ENCODE results near the gene NUPR1.
"Not testable (repeated sequence)": the region's sequence is repeated elsewhere in the genome, so short reads cannot be mapped to it uniquely, and the experiment has no call there.

NUPR1 gene

DNA sequence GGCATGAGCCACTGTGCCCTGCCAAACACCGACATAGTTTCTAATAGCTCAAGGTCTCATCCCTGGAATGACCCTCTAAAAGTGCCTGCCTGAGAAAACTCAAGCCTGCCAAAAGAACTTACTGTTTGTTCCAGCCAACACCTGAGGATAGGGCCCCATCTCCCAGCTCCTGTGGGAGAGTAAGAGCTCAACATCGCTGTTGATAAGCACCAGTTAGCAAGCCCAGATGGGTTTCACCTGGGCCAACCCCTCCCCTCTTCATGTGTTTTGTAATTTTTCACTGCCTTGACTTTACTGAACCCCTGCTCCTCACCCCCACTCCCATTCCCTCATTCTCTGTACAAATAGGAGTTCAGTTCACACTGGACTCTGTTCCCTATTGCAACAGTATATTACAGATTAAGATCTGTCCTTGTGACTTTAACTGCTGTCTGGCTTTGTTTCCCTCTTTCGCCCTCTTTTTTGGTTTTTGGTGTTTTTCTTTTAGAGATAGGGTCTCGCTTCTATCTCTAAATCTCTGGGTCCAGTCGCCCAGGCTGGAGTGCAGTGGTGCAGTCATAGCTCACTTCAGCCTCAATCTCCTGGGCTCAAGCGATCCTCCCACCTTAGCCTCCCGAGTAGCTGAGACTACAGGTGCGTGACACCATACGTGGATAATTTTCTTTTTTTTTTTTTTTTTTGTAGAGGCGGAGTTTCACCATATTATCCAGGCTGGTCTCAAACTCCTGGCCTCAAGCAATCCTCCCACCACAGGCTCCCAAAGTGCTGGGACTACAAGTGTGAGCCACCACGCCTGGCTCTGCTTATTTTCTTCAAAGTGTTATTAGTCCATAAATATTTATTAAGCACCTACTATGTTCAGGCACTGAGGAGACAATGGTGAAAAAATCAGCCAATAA is 12.3 kb downstream of the NUPR1 start:
- no peak for DNase-seq

DNA sequence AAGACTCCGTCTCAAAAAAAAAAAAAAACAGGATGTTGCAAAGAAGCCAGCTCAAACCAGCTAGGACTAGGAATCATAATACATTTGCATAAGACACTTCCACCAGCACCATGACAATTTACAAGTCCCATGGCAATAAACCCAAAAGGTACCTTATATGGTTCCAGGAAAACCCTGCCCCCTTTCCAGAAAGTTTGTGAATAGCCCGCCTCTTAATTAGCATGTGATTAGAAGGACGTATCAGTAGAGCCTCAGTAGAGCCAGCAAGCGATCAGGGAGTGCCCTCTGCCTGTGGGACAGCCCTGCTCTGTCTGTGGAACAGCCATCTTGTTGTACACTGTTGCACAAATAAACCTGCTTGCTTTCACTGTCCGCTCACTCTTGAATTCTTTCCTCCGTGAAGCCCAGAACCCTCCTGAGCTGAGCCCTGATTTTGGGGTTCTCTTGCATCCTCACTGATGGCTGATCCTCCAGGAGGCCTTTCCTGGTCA is 14.0 kb downstream of the NUPR1 start:
- no peak for DNase-seq

DNA sequence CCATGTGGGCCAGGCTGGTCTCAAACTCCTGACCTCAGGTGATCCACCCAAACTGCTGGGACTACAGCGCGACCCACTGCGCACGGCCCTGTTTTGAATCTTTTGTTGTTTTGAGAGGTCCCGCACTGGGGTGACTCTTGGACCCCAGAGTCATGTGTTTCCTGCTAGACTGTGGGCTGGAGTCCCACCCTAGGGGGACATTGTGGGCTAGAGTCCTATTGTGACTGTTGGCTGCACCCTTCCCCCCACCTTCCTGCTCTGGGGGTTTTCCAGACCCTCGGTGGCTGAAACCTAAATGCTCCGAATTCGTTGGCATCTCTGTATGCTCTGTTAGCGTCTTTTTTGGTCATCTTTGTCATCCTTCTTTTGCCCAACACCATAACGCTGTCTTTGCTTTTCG is 16.0 kb downstream of the NUPR1 start:
- no peak for DNase-seq

DNA sequence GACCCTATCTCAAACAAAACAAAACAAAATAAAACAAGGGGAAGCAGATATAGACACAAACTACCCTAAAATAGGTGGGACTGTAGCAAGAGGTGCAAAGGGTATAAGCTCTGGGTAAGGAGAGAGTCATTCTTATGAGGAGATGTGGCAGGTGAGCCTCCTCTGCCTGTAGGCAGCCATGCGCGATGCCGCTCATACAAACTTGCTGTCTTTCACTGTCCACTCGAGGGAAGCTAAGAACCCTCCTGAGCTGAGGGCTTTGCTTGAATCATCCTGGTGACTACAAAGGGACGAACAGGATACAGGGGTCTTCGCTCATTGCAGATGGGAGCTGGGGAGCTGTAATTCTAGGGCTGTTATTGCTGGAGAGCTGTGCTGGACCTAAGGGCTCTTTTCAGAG is 17.3 kb downstream of the NUPR1 start:
- no peak for DNase-seq

DNA sequence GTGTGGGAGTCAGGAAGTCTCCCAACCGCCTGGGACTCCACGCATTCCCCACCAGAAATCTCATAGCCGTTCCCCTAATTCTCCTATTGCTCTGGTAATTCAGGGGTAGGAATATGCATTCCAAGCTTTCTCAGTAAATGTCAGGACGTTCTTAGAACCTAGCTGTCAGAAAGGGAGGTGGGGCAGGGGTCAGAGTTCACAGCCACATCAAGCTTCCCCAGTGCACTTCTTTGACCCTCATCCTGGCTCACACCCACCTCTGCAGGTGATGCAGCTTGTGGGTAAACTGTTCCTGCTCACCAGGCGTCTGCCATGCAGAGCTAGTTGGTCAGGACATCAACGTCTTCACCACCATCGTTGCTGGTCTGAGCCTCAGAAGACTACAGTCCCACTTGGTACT is 18.1 kb downstream of the NUPR1 start:
- DNase-seq: no peak

DNA sequence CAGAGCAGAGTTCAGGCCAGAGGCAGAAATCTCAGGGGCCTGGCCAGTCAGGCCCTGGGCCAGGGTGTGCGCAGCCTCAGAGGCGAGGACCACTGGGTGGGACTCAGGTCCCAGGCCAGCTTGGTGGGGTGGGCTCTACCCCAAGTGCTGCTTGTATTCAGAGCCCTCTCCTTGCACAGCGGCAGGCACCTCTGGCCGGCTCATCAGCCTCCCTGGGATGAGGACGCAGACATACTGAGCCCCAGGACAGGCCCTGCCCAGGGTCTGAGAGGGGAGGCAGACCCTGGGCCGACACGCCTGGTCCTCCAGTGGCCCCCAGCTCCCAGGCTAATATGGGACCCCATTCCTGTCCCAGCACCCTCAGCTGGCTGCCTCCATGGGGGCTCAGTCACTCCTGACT is 24.5 kb downstream of the NUPR1 start:
- no peak for DNase-seq

DNA sequence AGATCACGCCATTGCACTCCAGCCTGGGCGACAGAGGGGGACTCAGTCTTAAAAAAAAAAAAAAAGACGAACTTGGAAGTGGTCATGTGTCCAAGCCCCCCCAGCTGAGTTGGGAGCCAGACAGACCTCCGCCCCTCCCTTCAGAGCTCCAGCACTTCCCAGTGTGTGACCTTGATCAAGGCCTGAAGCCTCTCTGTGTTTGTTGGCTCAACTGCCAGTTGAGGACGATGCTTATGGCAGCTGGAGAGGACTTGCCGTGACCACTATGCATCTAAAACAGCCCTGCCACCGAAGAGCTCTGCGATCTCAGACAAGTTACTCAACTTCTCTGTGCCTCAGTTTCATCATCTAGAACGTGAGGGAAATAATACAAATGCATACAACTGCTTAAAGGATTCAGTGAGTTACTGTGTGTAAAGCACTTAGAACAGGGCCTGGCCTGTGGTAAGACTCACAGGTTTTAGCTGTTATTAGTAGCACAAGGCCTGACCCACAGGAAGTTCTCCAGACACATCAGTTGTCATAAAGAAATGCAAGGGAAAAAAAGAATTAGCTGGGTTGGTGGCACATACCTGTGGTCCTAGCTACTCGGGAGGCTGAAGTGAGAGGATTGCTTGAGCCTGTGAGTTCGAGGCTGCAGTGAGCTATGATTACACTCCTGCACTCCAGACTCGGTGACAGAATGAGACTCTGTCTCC is 25.1 kb downstream of the NUPR1 start:
- no peak for DNase-seq

DNA sequence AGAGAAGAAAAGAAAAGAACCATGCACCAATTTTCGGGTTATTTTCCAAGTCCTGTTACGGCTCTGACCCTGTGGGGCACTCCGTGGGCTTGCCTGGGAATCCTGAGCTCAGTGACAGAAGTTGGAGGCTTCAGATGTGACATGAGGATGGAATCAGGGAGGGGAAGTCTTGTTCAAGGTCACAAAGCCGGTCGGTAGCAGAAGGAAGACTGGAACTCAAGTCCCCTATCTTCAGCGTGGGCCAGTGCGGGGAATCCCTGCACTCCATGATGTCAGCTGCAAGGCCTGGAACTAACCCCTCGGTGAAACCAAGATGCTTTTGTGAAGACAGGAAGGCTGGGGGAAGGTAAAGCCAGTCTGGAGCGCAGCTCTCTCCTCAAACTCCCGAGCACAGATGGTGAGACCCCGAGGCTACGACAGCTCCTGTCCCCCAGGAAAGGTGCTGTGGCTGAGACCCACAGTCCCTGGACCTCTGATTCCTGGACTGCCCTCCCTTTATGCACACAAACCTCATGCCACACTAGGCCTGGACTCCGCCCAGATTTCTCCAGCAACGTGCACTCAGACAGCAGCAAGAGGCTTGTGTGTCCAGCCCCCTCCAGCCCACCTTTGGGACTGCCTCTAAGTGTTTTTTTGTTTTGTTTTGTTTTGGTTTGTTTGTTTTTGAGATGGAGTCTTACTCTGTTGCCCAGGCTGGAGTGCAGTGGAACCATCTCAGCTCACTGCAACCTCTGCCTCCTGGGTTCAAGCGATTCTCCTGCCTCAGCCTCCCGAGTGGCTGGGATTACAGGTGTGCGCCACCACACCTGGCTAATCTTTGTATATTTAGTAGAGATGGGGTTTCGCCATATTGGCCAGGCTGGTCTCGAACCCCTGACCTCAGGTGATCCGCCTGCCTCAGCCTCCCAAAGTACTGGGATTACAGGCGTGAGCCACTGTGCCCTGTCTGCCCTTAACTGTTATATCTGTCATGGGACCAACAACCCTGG is 26.7 kb downstream of the NUPR1 start:
- DNase-seq: no peak

DNA sequence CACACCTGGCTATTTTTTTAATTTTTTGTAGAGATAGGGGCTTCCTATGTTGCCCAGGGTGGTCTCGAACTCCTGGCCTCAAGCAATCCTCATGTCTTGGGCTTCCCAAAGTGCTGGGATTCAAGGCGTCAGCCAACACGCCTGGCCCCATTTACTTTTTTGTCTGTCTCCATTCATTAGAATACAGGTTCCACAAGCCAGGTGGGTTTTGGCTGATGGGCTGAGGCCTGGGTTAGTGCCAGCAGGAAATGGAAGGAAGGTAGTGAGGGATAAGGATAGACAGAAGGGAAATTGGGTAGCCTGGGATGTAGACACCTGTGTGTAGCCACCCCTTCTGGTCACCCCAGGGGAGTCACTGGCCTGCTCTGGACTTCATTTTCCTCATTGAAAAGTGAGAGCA is 27.7 kb downstream of the NUPR1 start:
- no peak for DNase-seq

DNA sequence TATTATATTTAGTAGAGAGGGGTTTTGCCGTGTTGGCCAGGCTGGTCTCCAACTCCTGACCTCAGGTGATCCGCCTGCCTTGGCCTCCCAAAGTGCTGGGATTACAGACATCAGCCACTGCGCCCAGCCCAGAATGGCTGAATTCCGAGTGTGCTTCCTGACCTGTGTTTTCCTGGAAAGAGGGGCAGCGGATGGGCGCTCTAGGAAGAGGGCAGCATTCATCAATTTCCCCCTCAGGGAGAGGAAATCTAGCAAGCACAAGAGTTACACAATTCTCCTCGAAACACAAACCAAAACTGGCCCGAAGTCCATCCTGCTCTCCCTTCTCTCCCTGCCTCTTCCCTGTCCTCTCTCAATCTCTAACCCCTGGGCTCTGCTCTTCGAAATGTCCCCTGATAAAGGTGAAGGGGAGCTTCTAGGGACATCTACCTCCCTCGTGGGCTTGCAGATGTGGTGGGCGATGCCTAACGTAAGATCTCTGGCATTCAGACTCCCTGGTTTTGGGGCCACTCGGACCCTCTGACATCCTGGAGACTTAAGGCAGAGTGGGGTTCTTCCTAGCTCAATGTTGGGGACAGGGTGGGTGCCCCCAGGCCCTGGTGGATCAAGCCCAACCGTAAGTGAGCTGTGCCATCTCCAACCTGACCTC is 33.2 kb downstream of the NUPR1 start:
- DNase-seq: no peak

DNA sequence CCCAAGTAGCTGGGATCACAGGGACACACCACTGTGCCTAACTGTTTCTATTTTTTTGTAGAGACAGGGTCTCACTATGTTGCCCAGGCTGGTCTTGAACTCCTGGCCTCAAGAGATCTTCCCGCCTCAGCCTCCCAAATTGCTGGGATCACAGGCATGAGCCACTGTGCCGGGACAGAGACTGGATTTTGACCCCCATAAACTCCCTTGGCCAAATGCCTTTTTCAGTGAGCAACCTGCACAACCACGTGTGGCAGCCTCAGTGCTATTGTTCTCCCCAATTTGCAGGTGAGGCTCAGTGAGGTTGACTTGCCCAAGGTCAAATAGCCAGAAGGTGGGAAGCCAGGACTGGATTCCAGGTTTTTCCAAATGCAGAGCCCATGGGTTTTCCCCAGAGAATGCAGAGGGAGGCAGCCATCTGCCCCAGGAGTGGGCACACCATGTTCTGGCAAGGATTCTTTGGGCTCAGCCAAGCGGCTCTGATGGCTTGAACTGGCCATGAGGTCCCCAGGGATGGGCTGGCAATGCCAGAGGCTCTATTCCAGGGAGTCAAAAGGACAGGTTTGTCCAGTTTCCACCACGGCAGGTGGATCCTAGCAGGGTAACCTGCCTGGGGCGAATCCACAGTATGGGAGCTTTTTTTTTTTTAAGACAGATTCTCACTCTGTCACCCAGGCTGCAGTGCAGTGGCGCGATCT is 33.9 kb downstream of the NUPR1 start:
- no peak for DNase-seq

DNA sequence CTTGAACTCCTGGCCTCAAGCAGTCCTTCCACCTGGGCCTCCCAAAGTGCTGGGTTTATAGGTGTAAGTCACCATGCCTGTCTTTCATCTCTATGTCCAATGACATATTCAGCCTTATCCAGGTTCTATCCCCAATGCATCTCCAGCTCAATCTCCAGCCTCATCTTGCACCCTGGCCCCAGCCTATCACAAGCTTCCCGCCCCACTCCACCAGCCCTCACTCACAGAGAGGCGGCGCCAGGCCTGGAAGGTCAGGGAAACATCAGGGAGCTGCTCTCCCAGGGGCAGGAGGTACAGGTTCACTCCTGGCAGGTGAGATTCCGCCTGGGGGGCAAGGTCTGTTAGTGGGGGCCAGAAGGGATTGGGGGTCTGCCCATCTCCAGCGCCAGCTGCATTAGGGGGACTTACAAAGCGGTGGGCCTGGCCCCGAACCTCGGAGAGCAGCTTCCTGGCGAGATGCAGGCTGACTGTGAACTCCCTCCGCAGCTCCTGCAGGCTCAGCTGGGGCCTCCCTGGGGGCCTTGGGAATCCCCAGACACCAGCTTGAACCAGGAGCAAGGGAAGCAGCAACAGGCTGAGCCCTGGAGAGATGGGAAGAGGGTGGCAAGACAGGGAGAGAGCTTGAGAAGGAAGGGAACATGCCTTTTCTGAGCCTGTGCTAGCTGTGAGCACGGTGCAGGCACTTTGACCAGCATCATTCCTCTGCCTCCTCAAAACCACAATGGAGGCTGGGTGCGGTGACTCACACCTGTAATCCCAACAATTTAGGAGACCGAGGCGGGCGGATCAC is 35.1 kb downstream of the NUPR1 start:
- DNase-seq: no peak

DNA sequence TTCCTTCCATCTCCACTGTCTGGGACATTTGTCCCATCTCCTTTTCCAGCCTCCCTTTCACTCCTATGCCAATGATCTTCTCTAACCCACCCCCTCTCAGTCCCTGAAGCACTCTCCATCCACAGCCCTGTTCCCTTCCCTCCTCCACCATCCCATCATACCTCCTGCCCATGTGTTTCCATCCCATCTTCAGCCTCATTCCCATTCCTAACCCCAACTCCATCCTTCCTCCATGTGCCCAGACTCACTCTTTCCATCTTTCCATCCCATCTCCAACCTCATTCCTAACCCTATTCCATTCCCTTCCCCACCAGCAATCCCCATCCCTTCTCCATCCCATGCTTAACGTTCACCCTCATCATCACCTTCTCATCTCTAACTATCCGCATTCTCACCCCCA is 36.5 kb downstream of the NUPR1 start:
- no peak for DNase-seq

DNA sequence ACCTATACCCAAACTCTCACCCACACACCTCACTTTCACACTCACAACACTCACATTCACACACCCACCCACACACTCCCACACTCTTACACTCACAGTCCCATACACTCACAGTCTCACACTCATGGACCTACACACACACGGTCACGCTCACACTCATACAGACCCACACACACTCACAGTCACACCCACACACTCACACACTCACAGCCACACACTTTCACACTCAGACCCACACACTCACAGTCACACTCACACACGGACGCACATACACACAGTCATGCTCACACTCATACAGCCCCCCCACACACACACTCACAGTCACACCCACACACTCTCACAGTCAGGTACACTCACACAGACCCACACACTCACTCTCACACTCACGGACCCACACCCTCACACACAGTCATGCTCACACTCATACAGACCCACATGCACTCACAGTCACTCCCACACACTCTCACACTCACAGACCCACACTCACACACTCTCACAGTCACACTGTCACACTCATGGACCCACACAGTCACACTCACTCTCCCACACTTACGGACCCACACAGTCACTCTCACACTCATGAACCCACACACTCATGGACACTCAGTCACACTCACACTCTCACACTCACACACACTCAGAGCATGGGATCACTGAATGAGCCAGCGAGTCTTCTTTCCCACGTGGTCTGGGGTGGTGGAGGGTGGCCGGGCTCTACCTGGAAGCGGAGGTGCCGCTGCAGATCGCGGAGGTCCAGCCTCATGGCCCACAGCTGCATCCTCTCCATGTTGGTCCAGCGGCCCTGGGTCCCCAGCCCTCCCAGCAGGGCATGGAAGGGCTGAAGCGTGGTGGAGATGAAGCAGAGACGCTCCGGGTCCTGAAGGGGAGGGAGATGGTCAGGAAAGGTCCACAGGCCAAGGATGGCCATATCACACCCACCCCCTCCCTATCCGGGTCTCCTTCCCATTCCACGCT is 37.2 kb downstream of the NUPR1 start:
- DNase-seq: no peak

DNA sequence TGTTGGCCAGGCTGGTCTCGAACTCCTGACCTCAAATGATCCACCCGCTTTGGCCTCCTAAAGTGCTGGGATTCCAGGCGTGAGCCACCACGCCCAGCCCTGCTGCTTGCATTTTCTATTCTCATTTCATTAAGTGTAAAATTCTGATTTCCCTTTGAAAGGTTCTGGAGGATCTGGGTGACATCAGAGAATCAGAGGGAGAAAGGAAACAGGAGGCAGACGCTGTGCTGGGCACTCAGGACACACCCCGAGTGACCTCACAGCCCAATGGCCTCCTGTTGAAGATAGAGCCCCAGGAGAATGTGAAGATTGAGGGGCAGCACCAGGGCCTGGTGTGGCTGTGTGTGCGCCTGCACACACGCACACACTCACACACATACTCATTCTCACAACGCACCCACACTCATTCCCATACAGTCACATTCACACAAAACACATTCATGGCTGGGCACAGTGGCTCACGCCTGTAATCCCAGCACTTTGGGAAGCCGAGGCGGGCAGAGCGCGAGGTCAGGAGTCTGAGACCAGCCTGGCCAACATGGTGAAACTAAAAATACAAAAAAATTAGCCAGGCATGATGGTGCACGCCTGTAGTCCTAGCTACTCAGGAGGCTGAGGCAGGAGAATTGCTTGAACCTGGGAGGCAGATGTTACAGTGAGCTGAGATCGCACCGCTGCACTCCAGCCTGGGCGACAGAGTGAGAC is 38.1 kb downstream of the NUPR1 start:
- DNase-seq: not testable (repeated sequence)

DNA sequence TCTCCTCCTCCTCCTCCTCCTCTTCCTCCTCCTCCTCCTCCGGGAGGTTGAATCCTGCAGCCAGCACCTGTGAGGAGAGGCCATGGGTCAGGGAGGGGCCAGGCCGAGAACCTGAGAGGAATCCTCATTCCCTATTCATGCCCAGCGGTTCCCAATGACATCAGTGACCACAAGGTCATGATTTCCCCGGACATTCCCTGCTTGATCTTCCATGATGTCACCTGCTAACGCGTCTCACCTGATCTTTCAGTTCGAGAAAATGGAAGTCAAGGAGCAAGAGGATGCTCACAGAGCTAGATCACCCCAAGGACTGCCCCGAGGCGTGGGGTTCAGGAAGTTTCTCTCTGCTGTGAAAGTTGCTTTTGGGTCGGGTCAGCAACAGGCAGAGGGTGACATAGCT is 38.9 kb downstream of the NUPR1 start:
- no peak for DNase-seq

DNA sequence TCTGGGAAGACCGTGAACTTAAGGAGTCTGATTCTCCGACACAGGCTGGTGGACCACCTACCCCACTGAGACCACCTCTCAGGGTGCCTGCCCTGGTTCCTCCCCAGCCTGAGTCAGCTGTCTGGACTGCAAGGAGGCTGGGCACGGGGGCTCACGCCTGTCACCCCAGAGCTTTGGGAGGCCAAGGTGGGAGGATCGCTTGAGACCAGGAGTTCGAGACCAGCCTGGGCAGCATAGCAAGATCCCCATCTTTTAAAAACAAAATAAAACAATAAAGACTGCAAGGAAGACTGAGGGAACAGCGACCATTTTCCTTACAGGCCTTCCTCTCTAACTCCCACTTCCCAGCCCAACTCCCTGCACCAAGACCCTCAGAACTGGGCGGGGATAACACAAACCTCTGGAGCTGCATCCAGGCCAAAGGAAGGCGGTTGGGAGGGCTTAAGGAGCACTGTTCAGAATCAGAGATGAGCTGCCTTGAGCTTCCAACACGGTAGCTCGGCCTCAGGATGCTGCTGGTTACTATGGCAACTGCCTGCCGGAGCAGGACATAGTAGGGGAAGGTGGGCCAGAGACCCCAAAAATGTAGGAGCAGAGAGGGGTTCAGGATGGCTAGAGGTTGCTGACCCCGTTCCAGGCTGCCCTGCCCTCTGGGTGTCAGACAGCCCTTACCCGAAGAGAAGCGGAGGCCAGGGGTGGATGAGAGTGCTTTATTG is 40.0 kb downstream of the NUPR1 start:
- no peak for DNase-seq

DNA sequence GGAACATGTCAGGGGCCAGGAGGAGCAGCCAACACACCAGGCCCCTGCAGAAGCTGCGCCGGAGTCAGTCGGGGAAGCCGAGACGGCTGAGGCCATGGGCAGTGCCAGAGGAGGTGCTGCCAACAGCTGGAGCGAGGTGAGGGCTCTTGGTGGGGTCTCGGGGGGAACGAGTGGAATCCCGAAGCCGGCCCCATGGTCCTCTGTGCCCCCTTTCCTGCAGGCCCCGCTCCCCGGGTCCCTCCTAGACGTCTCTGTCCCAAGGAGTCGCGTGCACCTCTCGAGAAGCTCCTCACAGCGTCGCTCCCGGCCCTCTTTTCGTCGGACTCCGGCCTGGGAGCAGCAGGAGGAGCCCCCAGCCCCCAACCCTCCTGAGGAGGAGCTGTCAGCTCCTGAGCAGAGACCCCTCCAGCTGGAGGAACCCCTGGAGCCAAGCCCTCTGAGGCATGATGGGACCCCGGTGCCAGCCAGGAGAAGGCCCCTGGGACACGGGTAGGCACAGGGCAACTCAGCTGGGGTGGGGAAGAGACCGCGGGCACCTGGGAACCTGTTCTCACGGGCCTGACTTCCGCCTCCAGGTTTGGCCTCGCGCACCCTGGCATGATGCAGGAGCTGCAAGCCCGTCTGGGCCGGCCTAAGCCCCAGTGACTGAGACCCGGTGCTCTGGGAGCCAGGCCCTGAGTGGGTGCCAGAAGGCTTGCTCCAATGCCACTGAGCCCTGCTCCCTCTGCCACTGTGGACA is 40.7 kb downstream of the NUPR1 start:
- DNase-seq: no peak
